HG03575 (cell line): ENCODE measurements around the gene NKAIN2.
"Not testable (repeated sequence)": the region's sequence is repeated elsewhere in the genome, so short reads cannot be mapped to it uniquely, and the experiment has no call there.

Experiments
- ATAC-seq: cut with Tn5 transposase; IDR thresholded peaks from one replicate; pipeline ENCODE4 v1.9.1; 2021; ENCODE audit not compliant: unreplicated experiment, insufficient number of reproducible peaks, low FRiP score; ENCODE audit errors: extremely low read depth

NKAIN2 gene

GRCh38 chr6:123859291-123859690 is 55.6 kb downstream of the NKAIN2 start:
- ATAC-seq, result no peak

- ATAC-seq, result no peak
Measured at GRCh38 chr6:123869334-123869733, 65.7 kb downstream of the NKAIN2 start.

GRCh38 chr6:123873974-123874373 is 70.3 kb downstream of the NKAIN2 start:
- ATAC-seq, result no peak

DNA sequence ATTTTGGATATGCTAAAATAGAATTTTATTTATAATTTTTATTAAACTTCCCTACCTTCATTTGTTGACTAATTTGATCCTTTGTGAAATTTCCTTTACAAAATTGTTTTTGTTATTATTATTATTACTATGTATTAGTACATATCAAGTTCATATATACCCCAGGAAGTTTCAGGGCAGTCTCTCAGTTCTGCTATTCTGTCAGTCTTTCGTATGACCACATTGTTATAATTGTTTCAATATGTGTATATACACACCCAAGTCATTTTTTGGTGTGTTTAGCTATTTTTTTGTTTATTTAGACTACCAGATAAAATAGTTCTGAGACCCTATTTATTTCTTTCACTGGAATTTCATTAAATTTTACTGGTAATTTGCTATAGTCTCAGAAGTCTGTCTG is 72.1 kb downstream of the NKAIN2 start:
- no peak for ATAC-seq

- ATAC-seq, result no peak
Measured at GRCh38 chr6:123879749-123880148, 76.1 kb downstream of the NKAIN2 start.

DNA sequence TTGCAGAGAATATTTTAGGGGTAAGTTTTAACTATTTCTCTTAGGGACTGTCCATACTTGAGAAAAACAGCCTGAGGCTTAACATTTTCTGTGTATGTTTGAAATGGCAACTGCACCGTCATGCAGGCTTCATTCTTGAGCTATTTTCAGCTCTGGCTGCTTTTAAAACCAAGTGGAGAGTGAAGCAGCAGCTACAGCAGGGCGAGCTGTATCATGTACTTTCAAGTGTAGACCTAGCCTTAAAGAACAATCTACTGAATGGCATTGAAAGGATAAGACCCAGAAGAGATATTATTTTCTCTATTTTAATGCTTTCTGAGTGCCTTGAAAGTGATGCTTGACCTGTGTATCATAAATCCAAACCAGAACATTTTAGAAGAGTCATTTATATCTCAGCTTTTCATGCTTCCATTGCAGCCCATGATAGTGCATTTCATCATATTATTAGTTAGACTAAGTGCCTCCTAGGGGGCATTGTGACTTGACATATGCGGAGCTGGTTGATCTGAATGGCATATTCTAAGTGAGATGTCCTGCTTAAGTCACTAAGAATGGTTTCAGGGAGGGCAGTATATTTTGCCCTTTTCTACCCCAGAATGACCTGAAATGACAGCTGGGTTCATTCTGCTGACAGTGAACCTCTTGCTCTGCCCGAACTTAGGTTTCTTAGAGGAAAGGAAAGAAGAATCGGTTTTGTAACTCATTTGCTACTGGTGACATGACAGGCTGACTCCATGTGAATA is 85.3 kb downstream of the NKAIN2 start:
- no peak for ATAC-seq

DNA sequence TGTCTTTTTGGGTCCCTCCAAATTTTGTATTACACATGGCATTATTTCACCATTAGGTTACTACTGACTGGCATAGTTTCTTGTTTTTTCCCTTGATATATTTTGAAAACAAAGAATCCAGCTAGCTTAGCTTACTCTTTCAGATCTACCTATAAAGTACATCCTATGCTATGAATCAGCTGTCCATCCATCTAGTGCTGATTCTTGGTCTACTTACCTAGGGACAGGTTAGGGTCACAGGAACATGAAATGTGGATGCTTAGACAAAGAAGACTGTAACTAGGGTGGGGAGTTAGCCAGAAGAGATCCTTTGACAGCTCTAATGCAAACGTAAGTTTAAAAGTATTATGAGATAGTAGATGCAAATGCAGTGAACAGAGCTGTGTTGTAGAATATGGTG is 91.7 kb downstream of the NKAIN2 start:
- ATAC-seq, result no peak

DNA sequence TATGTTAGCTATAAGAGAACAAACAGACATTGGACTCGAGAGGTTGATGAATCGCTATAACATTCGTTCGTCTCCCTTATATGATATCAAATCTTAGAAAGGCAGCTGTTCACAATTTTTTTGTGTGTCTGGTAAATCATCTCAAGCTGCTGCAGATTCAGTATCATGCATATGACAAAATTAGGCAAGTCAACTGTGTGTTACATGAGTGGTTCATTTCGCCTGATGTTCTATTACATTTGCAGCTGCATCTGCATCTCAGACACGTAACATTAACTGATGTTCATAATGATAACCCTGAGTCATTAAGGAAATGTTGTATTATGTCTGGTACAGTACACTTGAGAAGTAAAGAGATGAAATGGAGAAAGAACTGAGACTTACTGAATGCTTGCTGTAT is 92.1 kb downstream of the NKAIN2 start:
- ATAC-seq, result no peak

DNA sequence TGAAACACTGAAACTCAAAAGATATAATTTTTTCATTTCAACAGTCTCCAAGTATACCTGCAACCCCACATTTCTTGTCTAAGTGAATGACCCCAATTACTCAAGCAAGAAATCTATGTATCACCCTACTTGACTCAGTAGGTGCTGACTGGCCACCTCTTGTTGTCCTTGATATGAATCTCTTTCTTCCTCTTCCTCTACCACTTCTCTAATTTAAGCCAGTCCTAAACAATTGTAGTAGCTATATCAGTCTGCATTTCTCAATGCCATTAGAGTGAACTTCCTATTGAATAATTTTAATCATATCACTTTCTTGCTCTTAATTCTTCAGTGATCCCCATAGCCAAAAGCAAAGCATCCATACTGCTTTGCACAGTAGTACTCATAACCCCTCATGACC is 93.2 kb downstream of the NKAIN2 start:
- ATAC-seq, result no peak

DNA sequence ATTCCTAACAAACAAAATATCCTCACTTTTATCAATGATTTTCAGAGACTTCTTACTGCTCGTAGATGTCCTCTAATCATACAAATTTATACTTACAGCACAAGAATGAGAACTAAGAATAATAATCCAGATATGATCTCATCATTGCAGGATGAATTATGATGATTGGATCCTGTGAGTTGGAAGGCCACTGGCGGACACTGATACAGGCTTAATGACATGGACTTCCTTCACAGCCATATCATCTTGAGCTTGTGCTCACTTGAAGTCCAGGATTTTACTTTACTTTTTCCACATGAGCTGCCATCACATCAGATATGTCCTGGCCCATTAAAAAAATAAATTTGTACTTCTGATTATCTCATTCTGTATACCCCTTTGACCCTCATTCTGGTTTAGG is 94.3 kb downstream of the NKAIN2 start:
- no peak for ATAC-seq

- ATAC-seq, result no peak
Measured at GRCh38 chr6:123898665-123899064, 95.0 kb downstream of the NKAIN2 start.

- no peak for ATAC-seq
Measured at GRCh38 chr6:123899745-123900144, 96.1 kb downstream of the NKAIN2 start.

- no peak for ATAC-seq
Measured at GRCh38 chr6:123901436-123901835, 97.8 kb downstream of the NKAIN2 start.

DNA sequence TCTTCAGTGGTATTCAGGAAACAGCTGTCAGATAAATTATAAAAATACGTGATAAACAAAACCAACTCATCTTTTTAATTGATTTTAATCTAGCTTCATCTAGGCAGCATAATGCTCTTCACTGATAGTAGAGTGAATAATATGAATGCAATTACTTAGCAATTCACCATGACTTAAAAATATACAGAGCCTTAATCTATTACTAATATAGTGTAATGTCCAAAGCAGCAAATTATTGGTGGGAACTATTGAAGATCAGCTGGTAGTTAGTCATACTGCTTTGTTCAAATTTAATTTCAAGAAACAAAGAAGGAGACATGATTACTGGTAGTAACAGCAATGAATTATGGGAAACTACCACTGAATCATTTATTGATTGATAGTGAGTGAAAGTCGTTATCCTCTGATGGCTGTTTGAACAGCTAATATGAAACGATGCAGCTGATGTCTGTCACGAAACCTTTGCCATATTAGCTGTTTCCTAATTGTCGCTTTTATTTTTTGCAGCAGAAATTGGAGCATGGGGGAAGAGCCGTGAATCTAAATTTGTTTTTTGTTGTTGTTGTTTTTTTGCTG is 99.2 kb downstream of the NKAIN2 start:
- no peak for ATAC-seq

- ATAC-seq, result no peak
Measured at GRCh38 chr6:123904228-123904627, 100.6 kb downstream of the NKAIN2 start.

DNA sequence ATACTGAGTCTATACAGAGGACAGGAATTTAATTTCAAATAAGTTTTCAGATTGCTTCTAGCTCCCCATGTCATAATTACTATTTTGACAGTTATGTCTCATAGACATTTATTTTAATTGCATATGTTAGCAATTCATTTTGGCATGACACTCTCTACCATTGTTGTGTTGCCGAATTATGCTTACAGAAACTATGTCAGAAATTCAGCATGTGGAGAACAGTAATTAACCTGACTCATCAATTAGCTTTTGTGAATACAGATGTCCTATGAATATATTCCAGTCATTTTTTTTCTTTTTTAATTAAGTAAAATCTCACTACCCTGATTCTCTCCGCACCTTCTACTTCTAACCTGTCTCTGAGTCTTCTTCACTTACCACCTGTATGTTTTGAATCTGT is 105.1 kb downstream of the NKAIN2 start:
- ATAC-seq, result no peak

DNA sequence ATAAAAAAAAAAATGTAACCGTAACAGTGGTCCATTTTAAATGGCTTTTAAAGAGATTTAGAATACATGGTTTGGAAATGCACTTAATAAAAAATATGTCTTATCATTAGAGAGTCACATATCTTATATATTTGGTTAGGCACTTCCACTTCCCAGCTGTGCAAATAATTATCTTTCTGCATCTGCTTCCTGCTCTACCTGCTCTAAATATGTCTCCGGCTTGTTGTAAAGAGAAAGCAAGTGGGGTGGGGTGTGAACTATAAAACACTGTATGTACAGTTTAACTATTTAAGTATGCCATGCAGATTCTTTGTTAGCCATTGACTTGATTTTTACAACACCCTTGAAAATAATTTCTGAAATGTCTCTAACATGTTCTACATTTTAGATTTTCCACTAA is 106.3 kb downstream of the NKAIN2 start:
- ATAC-seq, result no peak

- ATAC-seq, result no peak
Measured at GRCh38 chr6:123913863-123914262, 110.2 kb downstream of the NKAIN2 start.

- ATAC-seq, result not testable (repeated sequence)
Measured at GRCh38 chr6:123923379-123923778, 119.7 kb downstream of the NKAIN2 start.

DNA sequence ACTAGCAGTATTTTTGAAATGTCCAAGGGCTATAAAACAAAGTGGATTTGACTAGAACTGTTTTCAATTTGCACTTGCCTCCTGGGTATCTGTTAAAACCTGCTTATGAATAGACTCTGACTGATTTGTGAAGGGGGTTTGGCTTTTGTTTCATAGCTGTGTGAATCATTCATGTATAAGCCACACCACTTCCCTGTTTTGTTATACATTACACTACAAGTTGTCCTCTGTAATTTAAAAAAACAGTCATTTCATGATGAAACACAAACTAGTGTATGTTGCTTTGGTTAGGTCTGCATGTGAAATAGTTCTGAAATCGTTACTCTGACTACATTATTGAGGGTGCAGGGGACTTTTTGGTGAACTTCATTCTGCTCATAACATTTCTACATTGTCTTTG is 121.7 kb downstream of the NKAIN2 start:
- peak; percentile 98 for ATAC-seq

GRCh38 chr6:123925842-123926399 is 122.3 kb downstream of the NKAIN2 start:
- no peak for ATAC-seq
